Measurements from ENCODE around the gene ITPR1.

GRCh38 chr3:4708230-4708629 lies 215.1 kb downstream of the ITPR1 start:
- TF ChIP-seq CTCF (IDR thresholded peaks at IDR 0.05) (no peak), POLR2A (IDR thresholded peaks at IDR 0.05) (no peak)

Data from heart left ventricle (tissue), 13 donors.